HG02588 (cell line): ENCODE results near the gene GDPD4.

Experiments used
- ATAC-seq: cut with Tn5 transposase; IDR thresholded peaks from one replicate; pipeline ENCODE4 v1.9.1; 2021; ENCODE audit warnings: mild to moderate bottlenecking, moderate library complexity; ENCODE audit not compliant: unreplicated experiment

Gene GDPD4

GRCh38 chr11:77299528-77299993 lies 1.9 kb downstream of the GDPD4 start:
- ATAC-seq = no peak

GRCh38 chr11:77294040-77294439 lies 7.4 kb downstream of the GDPD4 start:
- no peak for ATAC-seq

GRCh38 chr11:77289737-77290136 lies 11.7 kb downstream of the GDPD4 start:
- ATAC-seq = no peak

- ATAC-seq = no peak
These were observed 13.7 kb downstream of the GDPD4 start for GRCh38 chr11:77287615-77288273.

GRCh38 chr11:77287136-77287535 lies 14.3 kb downstream of the GDPD4 start:
- ATAC-seq = no peak

- ATAC-seq = no peak
These were observed 16.7 kb downstream of the GDPD4 start for GRCh38 chr11:77284476-77285468.

GRCh38 chr11:77283101-77283500 lies 18.4 kb downstream of the GDPD4 start:
- ATAC-seq = no peak

GRCh38 chr11:77278595-77279506 lies 22.6 kb downstream of the GDPD4 start:
- no peak for ATAC-seq

- ATAC-seq = no peak
These were observed 25.2 kb downstream of the GDPD4 start for GRCh38 chr11:77276271-77276670.

- ATAC-seq = no peak
These were observed 30.6 kb downstream of the GDPD4 start for GRCh38 chr11:77270921-77271320.

- ATAC-seq = no peak
These were observed 31.9 kb downstream of the GDPD4 start for GRCh38 chr11:77269484-77270123.

- no peak for ATAC-seq
These were observed 33.5 kb downstream of the GDPD4 start for GRCh38 chr11:77267962-77268361.

- no peak for ATAC-seq
These were observed 34.7 kb downstream of the GDPD4 start for GRCh38 chr11:77266766-77267165.

- no peak for ATAC-seq
These were observed 38.7 kb downstream of the GDPD4 start for GRCh38 chr11:77262803-77263202.

- no peak for ATAC-seq
These were observed 41.8 kb downstream of the GDPD4 start for GRCh38 chr11:77259641-77260040.

- ATAC-seq = no peak
These were observed 47.8 kb downstream of the GDPD4 start for GRCh38 chr11:77253690-77254089.

- no peak for ATAC-seq
These were observed 48.8 kb downstream of the GDPD4 start for GRCh38 chr11:77252555-77253270.

GRCh38 chr11:77250881-77251640 lies 50.4 kb downstream of the GDPD4 start:
- no peak for ATAC-seq

GRCh38 chr11:77249427-77249826 lies 52.1 kb downstream of the GDPD4 start:
- ATAC-seq = no peak
